Measurements from ENCODE around the gene GIMAP8.
A peak's percentile ranks its signal among the peaks of the same experiment; 100 is the strongest.
"Not testable (repeated sequence)": the region's sequence is repeated elsewhere in the genome, so short reads cannot be mapped to it uniquely, and the experiment has no call there.

The GIMAP8 gene

DNA sequence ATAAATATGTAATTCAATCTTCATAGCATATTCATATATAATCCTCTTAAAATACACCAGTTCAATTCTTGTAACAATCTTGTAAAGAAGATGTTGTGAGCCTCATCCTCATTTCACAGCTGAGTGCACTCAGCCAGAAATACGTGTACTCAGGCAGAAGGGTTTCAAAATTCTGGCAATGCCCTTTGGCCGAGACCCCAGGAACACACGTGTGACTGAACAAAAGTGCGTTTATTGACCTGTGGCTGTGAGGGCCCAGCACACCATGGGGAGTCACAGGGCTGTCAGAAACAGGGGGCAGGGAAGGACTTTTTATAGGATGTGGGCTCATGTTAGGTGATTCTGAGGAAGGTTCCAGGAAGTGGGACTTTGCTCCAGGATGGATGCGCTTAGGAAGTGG, 21.5 kb downstream of the GIMAP8 start:
- DNase-seq, result no peak

- no peak for DNase-seq
Observed at GRCh38 chr7:150473902-150474301, 23.5 kb downstream of the GIMAP8 start.

GRCh38 chr7:150476285-150476684, 25.9 kb downstream of the GIMAP8 start:
- DNase-seq, result no peak

DNA sequence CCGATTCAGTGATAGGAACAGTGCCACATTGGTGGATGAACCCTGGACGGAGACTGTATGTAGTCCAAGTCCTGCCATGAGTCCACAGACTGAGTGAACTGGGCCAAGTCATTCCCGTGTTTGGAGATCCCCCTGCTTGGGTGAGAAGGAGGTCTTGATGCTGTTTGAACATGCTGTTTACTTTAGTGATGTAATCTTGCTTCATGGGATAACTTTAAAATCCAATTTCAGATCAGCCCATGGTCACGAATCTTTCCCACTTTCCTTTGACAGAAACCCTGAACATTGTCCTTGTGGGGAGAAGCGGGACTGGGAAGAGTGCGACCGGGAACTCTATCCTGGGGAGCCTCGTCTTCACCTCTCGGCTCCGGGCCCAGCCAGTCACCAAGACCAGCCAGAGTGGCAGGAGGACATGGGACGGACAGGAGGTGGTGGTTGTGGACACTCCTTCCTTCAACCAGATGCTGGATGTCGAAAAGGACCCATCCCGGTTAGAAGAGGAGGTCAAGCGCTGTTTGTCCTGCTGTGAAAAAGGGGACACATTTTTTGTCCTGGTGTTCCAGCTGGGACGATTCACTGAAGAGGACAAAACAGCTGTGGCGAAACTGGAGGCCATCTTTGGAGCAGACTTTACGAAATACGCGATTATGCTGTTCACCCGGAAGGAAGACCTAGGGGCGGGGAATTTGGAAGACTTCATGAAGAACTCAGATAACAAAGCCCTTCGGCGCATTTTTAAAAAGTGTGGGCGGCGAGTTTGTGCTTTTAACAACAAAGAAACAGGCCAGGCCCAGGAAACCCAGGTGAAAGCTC, 26.6 kb downstream of the GIMAP8 start:
- DNase-seq, result no peak

GRCh38 chr7:150479023-150479716, 28.7 kb downstream of the GIMAP8 start:
- peak; percentile 23 for DNase-seq

DNA sequence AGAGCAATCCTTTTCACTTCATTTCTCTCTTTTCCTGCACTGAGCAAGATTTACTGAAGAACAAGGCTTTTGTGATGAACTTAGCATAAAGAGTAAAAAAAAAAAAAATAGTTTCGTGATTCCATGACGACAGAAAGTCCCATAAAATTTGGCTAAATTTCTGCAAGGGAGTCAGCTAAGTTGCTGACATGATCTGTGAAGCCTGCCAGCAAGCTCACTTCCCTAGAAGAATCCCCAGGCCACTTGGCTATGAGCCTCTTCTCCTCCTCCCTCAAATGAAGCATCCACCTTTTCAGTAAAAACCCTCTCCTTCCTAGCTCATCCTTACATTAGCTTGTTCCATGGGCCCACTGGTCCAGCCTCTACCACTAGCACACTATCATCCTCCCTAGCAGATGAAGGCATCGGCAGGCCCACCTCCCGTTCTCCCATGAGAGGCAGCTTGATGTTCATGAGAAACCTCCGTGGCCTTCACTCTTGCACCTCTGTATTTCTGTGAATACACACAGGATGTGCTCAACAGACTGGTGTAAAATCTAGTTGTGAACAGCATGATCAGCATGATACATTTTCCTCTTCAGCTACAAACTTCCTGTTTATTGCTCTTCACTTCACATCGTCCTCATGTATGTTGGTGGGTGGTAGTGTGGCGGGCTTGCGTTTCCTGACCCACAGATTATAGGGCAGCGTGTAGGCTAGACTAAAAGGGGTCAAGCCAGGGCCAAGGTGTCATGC, 30.9 kb downstream of the GIMAP8 start:
- DNase-seq, result no peak

GRCh38 chr7:150481922-150482321, 31.5 kb downstream of the GIMAP8 start:
- no peak for DNase-seq

DNA sequence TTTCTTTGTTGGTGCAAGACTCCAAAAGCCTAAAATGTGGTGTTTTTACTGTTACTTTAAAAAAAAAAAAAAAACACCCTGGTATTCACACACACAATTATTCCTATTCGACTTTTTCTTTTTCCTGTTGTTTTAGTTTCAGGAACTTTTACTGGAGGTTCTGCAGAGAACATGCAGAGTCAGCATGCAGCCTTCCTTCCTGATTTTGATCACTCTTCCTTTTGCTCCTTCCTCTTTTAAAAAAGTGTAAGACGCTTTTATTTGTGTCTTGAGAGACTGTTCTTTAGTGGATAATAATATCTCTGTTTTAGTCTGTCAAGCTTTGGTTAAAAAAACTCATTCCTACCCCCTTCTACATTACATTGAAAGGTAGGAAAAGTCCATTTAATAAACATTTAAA, 33.1 kb downstream of the GIMAP8 start:
- not testable (repeated sequence) for DNase-seq

- not testable (repeated sequence) for DNase-seq
Observed at GRCh38 chr7:150484071-150484470, 33.6 kb downstream of the GIMAP8 start.

DNA sequence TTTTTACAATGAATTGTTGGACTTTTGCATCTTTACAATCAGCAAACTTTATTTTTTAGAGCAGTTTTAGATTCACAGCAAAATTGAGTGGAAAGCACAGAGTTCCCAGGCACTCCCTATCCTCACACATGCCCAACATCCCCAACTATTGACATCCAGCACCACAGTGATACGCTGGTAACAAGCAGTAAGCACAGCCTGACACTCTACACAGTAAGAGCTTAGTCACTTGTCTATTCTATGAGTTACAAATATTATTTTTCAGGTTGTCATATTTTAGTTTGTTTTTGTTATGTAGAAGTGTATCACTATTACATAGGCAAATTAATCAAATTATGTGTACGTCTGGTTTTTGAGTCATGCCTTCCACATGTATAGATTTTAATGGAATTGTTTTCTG, 37.2 kb downstream of the GIMAP8 start:
- no peak for DNase-seq

- DNase-seq, result no peak
Observed at GRCh38 chr7:150489782-150490181, 39.4 kb downstream of the GIMAP8 start.

DNA sequence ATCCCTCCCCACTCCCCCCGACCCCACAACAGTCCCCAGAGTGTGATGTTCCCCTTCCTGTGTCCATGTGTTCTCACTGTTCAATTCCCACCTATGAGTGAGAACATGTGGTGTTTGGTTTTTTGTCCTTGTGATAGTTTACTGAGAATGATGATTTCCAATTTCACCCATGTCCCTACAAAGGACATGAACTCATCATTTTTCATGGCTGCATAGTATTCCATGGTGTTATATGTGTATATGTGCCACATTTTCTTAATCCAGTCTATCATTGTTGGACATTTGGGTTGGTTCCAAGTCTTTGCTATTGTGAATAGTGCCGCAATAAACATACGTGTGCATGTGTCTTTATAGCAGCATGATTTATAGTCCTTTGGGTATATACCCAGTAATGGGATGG, 43.0 kb downstream of the GIMAP8 start:
- not testable (repeated sequence) for DNase-seq

GRCh38 chr7:150502519-150502918, 52.1 kb downstream of the GIMAP8 start:
- DNase-seq, result no peak

GRCh38 chr7:150503155-150503554, 52.7 kb downstream of the GIMAP8 start:
- no peak for DNase-seq

DNA sequence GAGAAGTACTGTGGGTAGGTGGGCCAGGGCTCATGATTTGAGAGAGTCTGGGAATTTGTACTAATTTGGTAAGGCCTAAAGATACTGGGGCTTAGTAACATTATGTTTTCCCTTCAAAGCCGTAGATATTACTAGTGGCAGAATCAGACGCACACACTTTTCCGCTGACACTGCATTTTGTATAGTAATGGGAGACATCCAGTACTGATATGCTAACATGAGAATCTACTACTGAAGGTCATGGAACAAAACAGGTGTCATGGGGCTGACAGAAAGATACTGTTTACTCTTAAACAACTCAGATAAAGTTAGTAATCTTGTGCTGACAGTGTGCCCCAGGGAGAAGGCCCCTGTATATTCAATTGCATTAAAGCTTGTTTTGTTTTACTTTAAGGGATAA, 53.2 kb downstream of the GIMAP8 start:
- DNase-seq, result no peak

DNA sequence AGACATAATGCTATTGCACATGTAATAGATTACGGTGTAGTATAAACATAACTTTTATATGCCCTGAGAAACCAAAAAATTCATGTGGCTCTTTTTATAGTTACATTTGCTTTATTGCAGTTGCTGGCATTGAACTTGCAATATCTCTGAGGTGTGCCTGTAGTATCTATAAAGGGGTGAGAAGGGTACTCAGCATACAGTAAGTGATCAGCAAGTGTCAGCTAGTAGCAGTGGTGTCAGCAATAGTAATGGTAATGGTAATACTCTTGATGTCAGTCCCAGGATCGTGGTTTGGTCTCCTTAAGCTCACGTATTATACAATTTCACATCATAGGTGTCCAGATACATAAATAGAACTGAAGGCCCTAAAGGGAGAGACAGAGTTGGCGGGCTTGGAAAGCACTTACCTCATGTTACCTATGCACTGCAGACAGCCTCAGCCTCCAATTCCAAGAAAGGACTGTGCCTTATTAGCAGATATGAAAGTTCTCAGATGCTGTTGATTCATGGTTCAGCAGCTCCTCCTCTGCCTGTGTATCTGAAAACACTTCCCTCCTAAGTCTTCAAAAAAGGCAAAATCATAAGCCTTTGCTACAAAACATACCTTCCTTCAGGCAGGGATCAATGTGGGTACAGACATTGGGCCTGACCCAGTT, 57.6 kb downstream of the GIMAP8 start:
- DNase-seq, result no peak

DNA sequence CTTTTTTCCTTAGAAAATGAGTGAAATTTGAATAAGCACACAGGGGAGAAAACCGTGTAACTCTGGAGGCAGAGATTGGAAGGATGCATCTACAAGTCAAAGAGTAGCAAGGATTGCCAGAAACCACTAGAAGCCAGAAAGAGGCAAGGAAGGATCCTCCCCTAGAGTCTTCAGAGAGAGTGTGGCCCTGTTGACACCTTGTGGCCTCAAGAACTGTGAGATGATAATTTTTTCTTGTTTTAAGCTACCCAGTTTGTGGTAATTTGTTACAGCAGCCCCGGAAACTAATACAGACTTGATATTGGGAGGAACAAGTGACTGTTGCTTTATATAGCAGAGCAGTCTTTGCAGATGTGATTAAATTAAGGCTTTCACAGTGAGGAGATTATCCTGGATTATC, 60.6 kb downstream of the GIMAP8 start:
- DNase-seq, result no peak

DNA sequence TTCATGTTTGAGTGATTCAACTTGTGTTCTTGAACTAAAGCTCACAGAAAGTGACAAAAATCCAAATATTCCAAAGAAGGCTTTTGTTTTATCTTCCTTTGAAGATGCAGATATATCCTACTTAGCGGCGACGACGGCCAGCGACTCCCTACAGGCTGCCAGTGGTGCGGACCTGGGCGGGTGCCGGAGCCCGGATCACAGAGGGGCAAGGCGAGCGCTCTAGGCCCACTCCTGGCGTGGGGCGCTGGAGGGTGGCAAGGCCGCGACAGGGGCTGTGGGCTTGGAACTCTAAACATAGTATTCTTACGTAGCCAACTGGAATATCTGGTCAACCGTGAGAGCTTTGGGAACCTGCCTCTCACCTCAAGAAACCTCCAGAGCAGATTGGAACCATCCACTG, 63.3 kb downstream of the GIMAP8 start:
- DNase-seq, result no peak

DNA sequence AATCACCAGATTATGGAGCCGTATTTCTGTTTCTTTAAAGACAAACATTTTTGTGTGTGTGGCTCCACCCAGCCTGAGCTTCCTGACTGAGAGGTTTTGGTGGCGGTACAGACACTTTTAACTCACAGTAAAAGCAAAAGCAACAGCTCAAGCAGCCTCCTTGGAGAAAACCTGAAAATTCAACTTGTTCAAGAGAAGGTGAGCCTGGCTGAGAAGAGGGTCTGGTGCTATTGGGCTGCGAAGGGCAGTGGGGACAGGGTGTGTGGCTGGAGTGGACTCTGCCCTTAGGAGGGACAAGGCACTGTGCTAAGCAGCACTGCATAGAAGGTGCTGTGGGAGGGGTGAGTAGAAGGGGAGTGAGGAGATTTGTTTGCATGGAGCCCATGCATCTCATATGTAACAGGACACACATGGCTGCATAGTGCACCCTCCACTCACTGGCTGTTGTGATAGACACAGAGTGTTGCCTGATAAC, 64.4 kb downstream of the GIMAP8 start, which contains the start of gene GIMAP7:
Gene GIMAP7 (plus strand): TSS at position 125 of the 475 bp plus-strand sequence. CDS start 5,103 bp downstream, outside the sequence.
- DNase-seq, result no peak

DNA sequence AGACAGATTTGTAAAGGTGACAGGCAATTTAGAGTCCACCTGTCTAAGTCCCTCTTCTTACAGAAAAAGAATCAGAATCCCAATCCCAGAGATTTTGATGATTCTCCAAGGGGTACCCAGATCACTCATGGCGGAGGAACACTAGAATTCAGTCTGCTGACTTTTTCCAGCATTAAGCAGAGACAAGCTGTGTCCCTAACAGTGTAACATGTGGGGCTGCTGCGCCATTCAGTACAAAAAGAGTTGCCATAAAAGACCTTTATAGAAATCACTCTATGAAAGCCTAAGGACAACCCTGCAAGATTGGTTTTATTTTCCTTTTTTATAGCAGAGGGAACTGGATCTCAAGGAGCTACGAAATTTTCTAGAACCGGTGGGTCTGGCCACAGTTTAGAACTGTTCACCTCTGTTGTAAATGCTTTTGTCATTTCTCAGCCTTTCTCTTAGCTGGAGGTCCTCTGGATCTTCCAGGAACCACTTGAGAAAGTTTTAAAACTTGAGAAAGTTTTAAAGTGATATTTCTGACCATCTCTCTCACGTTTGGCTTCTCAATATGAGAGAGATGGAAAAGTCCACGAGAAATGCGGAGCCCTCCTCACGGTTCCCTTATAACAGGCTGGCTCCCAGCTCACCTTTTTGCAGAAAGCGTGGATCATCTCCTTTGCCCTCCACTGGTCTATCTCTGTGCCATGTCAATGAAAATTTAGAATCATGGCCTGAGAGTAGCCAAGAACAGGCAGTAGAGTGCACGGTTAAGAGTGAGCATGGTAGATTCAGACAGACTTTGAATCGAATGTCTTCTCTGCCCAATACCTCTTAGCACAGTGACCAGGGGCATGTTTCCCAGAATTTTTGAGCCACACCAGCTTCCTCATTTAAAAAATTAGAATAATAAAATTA, 65.1 kb downstream of the GIMAP8 start:
- no peak for DNase-seq

DNA sequence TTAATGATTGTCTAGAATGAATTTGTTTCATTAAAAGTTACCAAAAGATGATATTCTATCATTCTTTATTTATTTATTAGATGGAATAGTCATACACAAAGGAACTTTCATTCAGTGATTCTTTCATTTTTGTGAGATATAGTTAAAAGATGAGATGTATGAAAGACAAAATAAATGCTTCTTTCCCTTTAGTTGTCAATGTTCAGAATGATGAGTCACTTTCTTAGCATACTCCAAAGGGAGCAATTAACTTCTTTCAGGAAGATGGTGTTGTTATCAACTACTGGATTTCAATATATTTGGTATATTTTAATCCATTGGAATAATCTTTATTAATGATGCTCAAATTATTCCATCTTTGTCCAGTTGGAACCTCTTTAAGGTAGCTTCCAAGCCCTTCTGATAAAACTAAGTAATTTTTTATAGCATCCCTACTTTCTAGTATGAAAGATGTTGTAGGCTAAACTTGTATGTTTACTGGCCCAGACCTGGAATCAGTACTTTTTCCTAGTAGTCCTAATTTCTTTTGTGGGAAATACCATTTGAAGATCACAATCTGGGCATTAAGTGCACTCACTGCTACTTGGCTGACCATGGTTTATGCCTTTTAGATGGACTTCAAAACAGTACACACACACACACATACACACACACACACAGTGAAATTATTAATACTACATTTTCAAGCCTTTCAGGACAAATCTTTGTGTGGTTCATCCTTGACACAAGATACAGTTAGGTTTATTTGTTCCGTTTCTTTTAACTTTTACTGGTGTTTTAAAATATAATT, 66.7 kb downstream of the GIMAP8 start:
- DNase-seq, result no peak
